Lung (tissue), 12 donors: Measurements from ENCODE around the gene DDX27. TPM values are rescaled to one million over a fixed set of nuclear protein-coding genes. Genes with fewer than 3 reads are reported as not detected.

ENCODE experiments used
- ATAC-seq: fragments of 200-7000 bp; cut with Tn5 transposase; one replicate; pipeline ENCODE4 v1.9.1; 2020; ENCODE audit warnings: moderate number of reproducible peaks; ENCODE audit not compliant: insufficient read depth, low FRiP score
- DNase-seq, 3 donors: peaks; one replicate each; pipeline ENCODE4 v3.0.0-alpha.2; 2013 to 2017
- H3K27ac ChIP-seq, 2 donors: one replicate each; pipeline ENCODE4 v1.5.1; 2013; ENCODE audit warnings: mild to moderate bottlenecking in 2 of 2, moderate library complexity in 2 of 2, control low read depth in 1 of 2, inconsistent platforms in 1 of 2, low read depth in 1 of 2, low read length in 1 of 2
- H3K27me3 ChIP-seq, 3 donors: one replicate each; pipeline ENCODE4 v1.5.1; 2013; ENCODE audit warnings: low read length in 2 of 3; ENCODE audit not compliant: control insufficient read depth in 3 of 3, insufficient read depth in 3 of 3
- H3K36me3 ChIP-seq, 4 donors: one replicate each; pipeline ENCODE4 v1.5.1; 2013; ENCODE audit warnings: low read length in 4 of 4, mild to moderate bottlenecking in 1 of 4, moderate library complexity in 1 of 4; ENCODE audit not compliant: control insufficient read depth in 4 of 4, insufficient read depth in 4 of 4
- H3K4me1 ChIP-seq, 5 donors: one replicate each; pipeline ENCODE4 v1.5.1; 2013; ENCODE audit warnings: low read length in 5 of 5, mild to moderate bottlenecking in 2 of 5, moderate library complexity in 1 of 5; ENCODE audit not compliant: control insufficient read depth in 5 of 5, insufficient read depth in 5 of 5
- H3K4me3 ChIP-seq: one replicate; pipeline ENCODE4 v1.5.1; 2013; ENCODE audit warnings: mild to moderate bottlenecking, control low read depth, moderate library complexity
- H3K9ac ChIP-seq, 2 donors: one replicate each; pipeline ENCODE4 v1.5.1; 2013; ENCODE audit warnings: low read length in 2 of 2, control low read depth in 1 of 2; ENCODE audit not compliant: insufficient read depth in 1 of 2
- H3K9me3 ChIP-seq, 4 donors: one replicate each; pipeline ENCODE4 v1.5.1; 2013; ENCODE audit warnings: low read length in 3 of 4, mild to moderate bottlenecking in 1 of 4, moderate library complexity in 1 of 4; ENCODE audit not compliant: control insufficient read depth in 4 of 4, insufficient read depth in 3 of 4
- CTCF ChIP-seq: IDR thresholded peaks from 2 replicates; pipeline ENCODE4 v1.5.1; 2012; ENCODE audit warnings: mild to moderate bottlenecking; ENCODE audit errors: control extremely low read depth, extremely low read depth
- WGBS, 2 donors: extraction: QIAGEN DNeasy Blood & Tissue Kit; methylation state at CpG; one replicate each; pipeline ENCODE4 v1.1.7; 2013; 5-methylcytosine and 5-hydroxymethylcytosine counted together
- polyA plus RNA-seq, 2 donors: library from polyadenylated mRNA; stranded (reverse); fragments of 200-250 nt; gene quantifications; one replicate each; pipeline ENCODE4 v1.2.1, GENCODE V29; 2013
- total RNA-seq, 2 donors: library from RNA; depleted of rRNA in 1 of 2; stranded (reverse); fragments of >200 nt in 1 of 2; gene quantifications; one replicate each; pipeline ENCODE4 v1.2.1, GENCODE V29; 2014 to 2021
- donor health status: control.
- donor health status: control.
- donor health status: Bipolar disorder and iron deficiency.
- donor health status: healthy.
- donor health status: DM: yes; HTN: yes; CAD: no.

Gene DDX27
- total and polyA plus RNA-seq, 4 donors = 24.9 to 30.0 (median 26.1) TPM

- H3K4me1 ChIP-seq = peaks cover 0 to 33% (median 10%) of the 10 kb centered on the region in 5 donors
- TF ChIP-seq CTCF = no peak
- peaks cover 63 to 97% (median 87%) of the 10 kb centered on the region in 4 donors for H3K36me3 ChIP-seq
- DNase-seq (peak in 1 of 3 donors; percentile 10), ATAC-seq (no peak)
- peaks cover 0 to 44% (median 34%) of the 10 kb centered on the region in 4 donors for H3K9me3 ChIP-seq
- no peak overlapping the region for H3K27ac ChIP-seq
- H3K9ac ChIP-seq = no peak overlapping the region
- no peak overlapping the region for H3K4me3 ChIP-seq
- no peaks in the 10 kb centered on the region for H3K27me3 ChIP-seq
- 90 to 97% methylated on average over 3 of the region's 3 CpGs for WGBS, 2 donors
Measured at GRCh38 chr20:49283703-49284625, 64.7 kb downstream of the DDX27 start.

GRCh38 chr20:49284818-49285217 is 65.6 kb downstream of the DDX27 start:
- Histone ChIP-seq H3K4me1 (peaks cover 2 to 30% (median 4%) of the 10 kb centered on the region in 5 donors), H3K9me3 (peaks cover 0 to 43% (median 34%) of the 10 kb centered on the region in 4 donors), H3K4me3 (no peak overlapping the region), H3K36me3 (peaks cover 69 to 95% (median 89%) of the 10 kb centered on the region in 4 donors), H3K27me3 (no peaks in the 10 kb centered on the region), H3K9ac (no peak overlapping the region), H3K27ac (no peak overlapping the region)
- no peak for TF ChIP-seq CTCF
- DNase-seq = no peak
- whole genome bisulfite sequencing, 2 donors = 92 to 99% methylated on average over 5 of the region's 5 CpGs
- ATAC-seq = no peak

- no peaks in the 10 kb centered on the region for H3K27me3 ChIP-seq
- ATAC-seq (no peak), DNase-seq (no peak)
- peaks cover 0 to 40% (median 31%) of the 10 kb centered on the region in 4 donors for H3K9me3 ChIP-seq
- no peak overlapping the region for H3K9ac ChIP-seq
- peaks cover 69 to 91% (median 87%) of the 10 kb centered on the region in 4 donors for H3K36me3 ChIP-seq
- TF ChIP-seq CTCF = no peak
- no peak overlapping the region for H3K27ac ChIP-seq
- WGBS, 2 donors = 92% methylated on average over 1 of the region's 1 CpG
- H3K4me1 ChIP-seq = peaks cover 0 to 26% (median 4%) of the 10 kb centered on the region in 5 donors
- H3K4me3 ChIP-seq = no peak overlapping the region
Measured at GRCh38 chr20:49285233-49285668, 66.0 kb downstream of the DDX27 start.
